Epithelial cell of proximal tubule (primary cell): ENCODE data around the gene OPA3. TPM values are rescaled to one million over a fixed set of nuclear protein-coding genes. Genes with fewer than 3 reads are reported as not detected.

Source experiments
- DNase-seq: peaks from one replicate; pipeline ENCODE4 v3.0.0-alpha.2; 2011; ENCODE audit warnings: low read depth
- H3K4me3 ChIP-seq: 2 replicates; pipeline ENCODE4 v1.5.1; 2011; ENCODE audit warnings: low read depth, mild to moderate bottlenecking, low read length
- CTCF ChIP-seq: conservative IDR thresholded peaks from 2 replicates; pipeline ENCODE4 v1.5.1; 2012; ENCODE audit warnings: low read depth, mild to moderate bottlenecking, low read length
- total RNA-seq: library from RNA; depleted of rRNA; stranded (reverse); fragments of >200 nt; gene quantifications from 2 replicates; pipeline ENCODE4 v1.2.3, GENCODE V29; 2015

Gene OPA3
- total RNA-seq, 1 donor from 2014 or later, result 12.6 TPM

- DNase-seq, result no peak
- H3K4me3 ChIP-seq, result no peak overlapping the region
- TF ChIP-seq CTCF, result no peak
Observed at GRCh38 chr19:45503909-45504308, 80.7 kb downstream of the OPA3 start.

- TF ChIP-seq CTCF, result no peak
- no peak for DNase-seq
- no peak overlapping the region for H3K4me3 ChIP-seq
Observed at GRCh38 chr19:45502111-45502510, 82.5 kb downstream of the OPA3 start.

- no peak for DNase-seq
- no peak for TF ChIP-seq CTCF
- no peak overlapping the region for H3K4me3 ChIP-seq
Observed at GRCh38 chr19:45501730-45502014, 82.9 kb downstream of the OPA3 start.

GRCh38 chr19:45500918-45501729 lies 83.5 kb downstream of the OPA3 start:
- no peak for DNase-seq
- no peak overlapping the region for H3K4me3 ChIP-seq
- TF ChIP-seq CTCF, result no peak

GRCh38 chr19:45499196-45500180 lies 85.1 kb downstream of the OPA3 start:
- no peak for DNase-seq
- no peak for TF ChIP-seq CTCF

GRCh38 chr19:45498411-45499195 lies 86.0 kb downstream of the OPA3 start, which contains the start of gene PPM1N:
PPM1N (plus strand) TSS chr19:45498443; CDS start chr19:45498473, 30 bp downstream.
- DNase-seq, result no peak
- H3K4me3 ChIP-seq, result peak within 1 kb of the TSS; percentile 49
- TF ChIP-seq CTCF, result no peak

More at GRCh38 chr19:45499196-45500180, 85.1 kb downstream of the OPA3 start:
- no peak overlapping the region for H3K4me3 ChIP-seq
